Upper lobe of left lung (tissue), 4 donors: ENCODE measurements around the gene NAV2.

Source experiments
- POLR2A ChIP-seq, 4 donors: fragments of 450-650 bp; IDR thresholded peaks; one replicate each; pipeline ENCODE4 v1.5.1; 2016 to 2017; ENCODE audit warnings: antibody characterized with exemption in 4 of 4, mild to moderate bottlenecking in 2 of 4
- POLR2AphosphoS5 ChIP-seq, 2 donors: sonication (generic); formaldehyde crosslinking; IDR thresholded peaks; one replicate each; pipeline ENCODE4 v1.5.1; 2017; ENCODE audit warnings: antibody characterized with exemption in 2 of 2
- TF ChIP-seq, protein P1 (sequence below), 6 experiments: fragments of 450-650 bp in 4 of 6; fragments of 200-600 bp in 2 of 6; sonication (generic) in 2 of 6; IDR thresholded peaks; one replicate each; pipeline ENCODE4 v1.5.1; 2016 to 2019; ENCODE audit warnings: antibody characterized with exemption in 6 of 6

GRCh38 chr11:20048707-20049106 lies 336.1 kb downstream of the NAV2 start:
- TF ChIP-seq POLR2AphosphoS5 (IDR thresholded peaks at IDR 0.05) (no peak), POLR2A (IDR thresholded peaks at IDR 0.05) (no peak)
- TF ChIP-seq, protein P1, sequence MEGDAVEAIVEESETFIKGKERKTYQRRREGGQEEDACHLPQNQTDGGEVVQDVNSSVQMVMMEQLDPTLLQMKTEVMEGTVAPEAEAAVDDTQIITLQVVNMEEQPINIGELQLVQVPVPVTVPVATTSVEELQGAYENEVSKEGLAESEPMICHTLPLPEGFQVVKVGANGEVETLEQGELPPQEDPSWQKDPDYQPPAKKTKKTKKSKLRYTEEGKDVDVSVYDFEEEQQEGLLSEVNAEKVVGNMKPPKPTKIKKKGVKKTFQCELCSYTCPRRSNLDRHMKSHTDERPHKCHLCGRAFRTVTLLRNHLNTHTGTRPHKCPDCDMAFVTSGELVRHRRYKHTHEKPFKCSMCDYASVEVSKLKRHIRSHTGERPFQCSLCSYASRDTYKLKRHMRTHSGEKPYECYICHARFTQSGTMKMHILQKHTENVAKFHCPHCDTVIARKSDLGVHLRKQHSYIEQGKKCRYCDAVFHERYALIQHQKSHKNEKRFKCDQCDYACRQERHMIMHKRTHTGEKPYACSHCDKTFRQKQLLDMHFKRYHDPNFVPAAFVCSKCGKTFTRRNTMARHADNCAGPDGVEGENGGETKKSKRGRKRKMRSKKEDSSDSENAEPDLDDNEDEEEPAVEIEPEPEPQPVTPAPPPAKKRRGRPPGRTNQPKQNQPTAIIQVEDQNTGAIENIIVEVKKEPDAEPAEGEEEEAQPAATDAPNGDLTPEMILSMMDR (IDR thresholded peaks at IDR 0.05), result no peak
